Naive B cell (primary cell): ENCODE measurements around the gene DISC1. TPM values are rescaled to one million over a fixed set of nuclear protein-coding genes. Genes with fewer than 3 reads are reported as not detected.

Experiments
- ATAC-seq, 2 donors: fragments of 150-1000 bp; cut with Tn5 transposase; 2 replicates each; pipeline ENCODE4 v1.10.0; 2021; ENCODE audit warnings: low read depth in 2 of 2, mild to moderate bottlenecking in 2 of 2, moderate library complexity in 2 of 2
- DNase-seq: peaks from one replicate; pipeline ENCODE4 v3.0.0; 2022
- H3K27ac Mint-ChIP-seq, 6 donors: one replicate each; pipeline ENCODE4 v1.8.0; 2020 to 2022; ENCODE audit warnings: mild to moderate bottlenecking in 6 of 6, mixed read lengths in 6 of 6, moderate library complexity in 5 of 6, inconsistent platforms in 2 of 6
- H3K27me3 Mint-ChIP-seq, 3 donors: one replicate each; pipeline ENCODE4 v1.8.0; 2021 to 2022; ENCODE audit warnings: mixed read lengths in 3 of 3, mild to moderate bottlenecking in 1 of 3
- H3K36me3 Mint-ChIP-seq, 2 donors: one replicate each; pipeline ENCODE4 v1.8.0; 2020 to 2022; ENCODE audit warnings: mixed read lengths in 2 of 2, inconsistent platforms in 1 of 2, mild to moderate bottlenecking in 1 of 2
- H3K4me1 Mint-ChIP-seq, 3 donors: one replicate each; pipeline ENCODE4 v1.8.0; 2020 to 2022; ENCODE audit warnings: mixed read lengths in 3 of 3, inconsistent platforms in 1 of 3, mild to moderate bottlenecking in 1 of 3, moderate library complexity in 1 of 3
- H3K4me3 Mint-ChIP-seq, 8 donors: one replicate each; pipeline ENCODE4 v1.8.0; 2020 to 2022; ENCODE audit warnings: mild to moderate bottlenecking in 8 of 8, mixed read lengths in 8 of 8, moderate library complexity in 8 of 8, inconsistent platforms in 2 of 8
- H3K9me3 Mint-ChIP-seq, 7 donors: one replicate each; pipeline ENCODE4 v1.8.0; 2020 to 2022; ENCODE audit warnings: mixed read lengths in 7 of 7, mild to moderate bottlenecking in 5 of 7, inconsistent platforms in 2 of 7, moderate library complexity in 1 of 7
- polyA plus RNA-seq, 6 donors: library from polyadenylated mRNA; unstranded; fragments of 300-500 nt; fragmentation: Illumina TruSeq; gene quantifications; one replicate each; pipeline ENCODE4 v1.2.3, GENCODE V29; 2021; ENCODE audit warnings: low read depth in 6 of 6

The DISC1 gene
- polyA plus RNA-seq, 6 donors from 2014 or later = 1.3 to 2.2 (median 2.1) TPM; not detected in 1

DNA sequence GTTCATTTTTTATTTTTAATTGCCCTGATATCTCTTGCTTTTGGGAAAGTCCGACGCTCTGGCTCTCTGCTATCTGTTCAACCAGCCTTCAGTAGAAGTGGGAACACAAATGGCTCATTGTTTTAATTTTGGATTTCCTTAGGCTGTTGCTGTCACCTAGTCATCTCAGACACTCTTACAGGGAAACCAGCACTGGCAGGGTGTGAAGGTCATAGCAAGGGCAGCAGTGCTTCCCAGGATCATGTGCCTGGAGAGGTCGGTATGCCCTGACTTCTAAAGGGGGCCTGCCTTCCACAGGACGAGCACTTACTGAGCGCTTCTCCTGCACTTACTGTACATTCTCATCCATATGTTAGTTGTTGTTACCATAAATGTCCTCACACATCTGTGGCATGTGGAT, 224.2 kb downstream of the DISC1 start:
- no peaks in the 10 kb centered on the region for H3K9me3 Mint-ChIP-seq
- no peaks in the 10 kb centered on the region for H3K36me3 Mint-ChIP-seq
- no peak overlapping the region for H3K4me3 Mint-ChIP-seq
- no peaks in the 10 kb centered on the region for H3K27me3 Mint-ChIP-seq
- no peak overlapping the region for H3K27ac Mint-ChIP-seq
- no peak for DNase-seq
- ATAC-seq = no peak
- H3K4me1 Mint-ChIP-seq = peaks cover 14 to 15% (median 14%) of the 10 kb centered on the region in 3 donors

DNA sequence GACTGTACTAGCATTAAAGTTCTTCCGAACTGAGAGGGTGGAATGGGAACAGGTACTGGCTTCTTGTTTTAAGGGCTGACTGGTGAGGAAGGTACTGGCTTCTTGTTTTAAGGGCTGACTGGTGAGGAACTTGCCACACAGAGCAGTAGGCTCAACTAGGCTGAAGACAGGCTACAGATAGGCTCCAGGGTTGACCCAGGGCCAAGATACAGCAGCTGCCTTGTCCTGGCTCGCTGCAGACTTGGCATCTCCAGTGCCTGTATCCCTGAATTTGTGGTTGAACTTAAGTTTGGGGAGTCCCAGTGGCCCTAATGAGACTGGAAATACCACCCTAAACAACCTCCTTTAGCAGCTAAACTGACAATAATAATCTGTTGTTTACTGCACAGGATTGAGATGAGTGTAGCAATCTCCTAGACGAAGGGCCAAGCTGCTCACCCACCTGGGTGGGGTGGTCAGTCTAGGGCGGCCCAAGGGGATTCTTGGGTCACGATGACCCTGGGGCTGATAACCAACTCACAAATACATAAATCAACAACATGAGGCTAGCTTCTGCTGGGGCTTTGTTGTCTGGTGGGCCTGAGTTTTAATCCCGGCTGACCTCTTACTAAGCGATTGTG, 227.1 kb downstream of the DISC1 start:
- Mint-ChIP-seq H3K4me1 (peaks cover 12 to 15% (median 13%) of the 10 kb centered on the region in 3 donors), H3K9me3 (no peaks in the 10 kb centered on the region), H3K36me3 (no peaks in the 10 kb centered on the region), H3K27me3 (no peaks in the 10 kb centered on the region), H3K27ac (no peak overlapping the region), H3K4me3 (no peak overlapping the region)
- DNase-seq = no peak
- ATAC-seq = no peak

DNA sequence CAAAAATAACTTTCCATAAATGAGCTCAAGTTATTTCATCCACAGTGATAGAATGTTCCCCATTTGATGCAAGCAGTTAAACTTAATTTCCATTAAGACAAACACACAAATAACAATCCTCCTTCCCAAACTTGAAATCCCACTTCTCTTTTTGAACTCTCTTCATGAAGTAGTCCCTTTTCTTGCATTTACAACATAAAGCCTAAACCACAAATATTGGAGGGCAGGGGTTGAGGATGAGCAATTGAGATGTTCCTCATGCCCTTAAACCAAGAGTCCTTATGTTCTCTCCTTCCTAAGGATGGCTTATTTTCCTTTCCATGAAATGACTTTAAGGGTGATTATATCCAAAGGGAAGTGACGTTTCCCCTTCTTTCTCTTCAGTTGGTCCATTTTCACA, 228.8 kb downstream of the DISC1 start:
- Mint-ChIP-seq H3K4me3 (no peak overlapping the region), H3K9me3 (no peaks in the 10 kb centered on the region), H3K27ac (peak overlapping the region in 1 of 6 donors; percentile 9), H3K36me3 (no peaks in the 10 kb centered on the region), H3K4me1 (peaks cover 12 to 15% (median 13%) of the 10 kb centered on the region in 3 donors), H3K27me3 (no peaks in the 10 kb centered on the region)
- ATAC-seq (no peak), DNase-seq (no peak)

DNA sequence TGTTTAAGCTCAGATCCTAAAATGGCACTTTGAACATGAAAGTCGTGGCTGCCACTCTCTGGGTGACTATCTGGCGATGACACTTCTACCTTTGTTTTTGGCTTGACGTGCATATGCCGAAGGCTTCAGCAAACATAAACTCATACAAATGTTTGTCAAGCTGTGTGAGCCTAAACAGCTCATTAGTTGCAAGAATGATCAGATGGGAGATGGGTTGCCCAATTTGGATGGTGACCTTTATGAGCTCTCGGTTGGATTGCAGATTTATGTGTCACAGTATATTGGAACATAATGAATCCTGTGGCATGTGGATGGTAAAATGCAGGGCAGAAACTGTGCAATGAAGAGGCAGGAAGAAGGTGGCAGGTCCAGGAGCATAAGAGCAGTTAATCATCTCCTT, 229.3 kb downstream of the DISC1 start:
- no peak for ATAC-seq
- Mint-ChIP-seq H3K9me3 (no peaks in the 10 kb centered on the region), H3K27me3 (no peaks in the 10 kb centered on the region), H3K4me1 (peaks cover 12 to 15% (median 13%) of the 10 kb centered on the region in 3 donors), H3K27ac (peak overlapping the region in 1 of 6 donors; percentile 5), H3K36me3 (no peaks in the 10 kb centered on the region), H3K4me3 (no peak overlapping the region)
- no peak for DNase-seq

DNA sequence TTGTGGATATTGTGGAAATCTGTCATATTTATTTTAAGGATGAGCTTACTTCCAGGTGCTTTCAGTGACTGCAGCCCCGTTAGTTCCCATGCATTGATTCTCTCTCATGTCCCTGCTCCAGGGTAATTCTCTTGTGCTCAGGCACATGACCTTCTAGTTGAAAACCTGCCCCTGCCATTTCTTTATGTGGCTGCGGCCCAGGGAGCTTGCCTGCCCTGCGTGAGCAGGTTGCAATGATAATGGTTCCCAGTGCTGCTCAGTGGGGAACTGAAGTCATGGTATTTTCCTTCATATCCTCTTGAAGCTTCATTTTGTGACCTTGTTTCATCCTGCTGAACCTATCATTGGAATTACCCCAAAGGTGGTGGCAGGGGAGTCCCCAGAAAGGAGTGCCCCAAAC, 229.8 kb downstream of the DISC1 start:
- H3K27ac Mint-ChIP-seq = no peak overlapping the region

DNA sequence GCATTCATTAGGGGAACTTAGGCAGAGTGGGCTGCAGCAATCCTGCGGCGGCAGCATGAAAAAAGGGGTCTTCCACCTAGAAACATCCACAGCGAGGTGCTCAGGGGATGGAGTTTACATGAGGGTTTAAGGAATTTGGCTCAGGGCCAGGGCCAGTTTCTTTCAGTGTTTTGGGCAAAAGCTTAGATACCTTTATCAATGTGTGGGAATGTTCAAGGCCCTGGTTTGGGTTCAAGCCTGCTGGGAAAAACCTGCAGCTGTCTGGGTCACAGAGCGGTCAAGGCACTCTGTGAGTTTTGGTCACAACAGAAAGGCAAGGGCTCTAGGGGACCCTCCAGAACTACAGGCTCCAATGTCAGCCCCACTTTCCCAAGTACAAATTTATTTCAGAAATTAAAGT, 230.3 kb downstream of the DISC1 start:
- Mint-ChIP-seq H3K27ac (no peak overlapping the region), H3K4me3 (no peak overlapping the region), H3K27me3 (no peaks in the 10 kb centered on the region), H3K4me1 (peaks cover 4 to 7% (median 7%) of the 10 kb centered on the region in 3 donors), H3K9me3 (no peaks in the 10 kb centered on the region), H3K36me3 (no peaks in the 10 kb centered on the region)
- DNase-seq (no peak), ATAC-seq (no peak)

More for the DNA sequence above, 229.8 kb downstream of the DISC1 start:
- Mint-ChIP-seq H3K4me1 (peaks cover 9 to 12% (median 12%) of the 10 kb centered on the region in 3 donors), H3K4me3 (no peak overlapping the region), H3K36me3 (no peaks in the 10 kb centered on the region), H3K9me3 (no peaks in the 10 kb centered on the region), H3K27me3 (no peaks in the 10 kb centered on the region)
- ATAC-seq = no peak
- DNase-seq = no peak

DNA sequence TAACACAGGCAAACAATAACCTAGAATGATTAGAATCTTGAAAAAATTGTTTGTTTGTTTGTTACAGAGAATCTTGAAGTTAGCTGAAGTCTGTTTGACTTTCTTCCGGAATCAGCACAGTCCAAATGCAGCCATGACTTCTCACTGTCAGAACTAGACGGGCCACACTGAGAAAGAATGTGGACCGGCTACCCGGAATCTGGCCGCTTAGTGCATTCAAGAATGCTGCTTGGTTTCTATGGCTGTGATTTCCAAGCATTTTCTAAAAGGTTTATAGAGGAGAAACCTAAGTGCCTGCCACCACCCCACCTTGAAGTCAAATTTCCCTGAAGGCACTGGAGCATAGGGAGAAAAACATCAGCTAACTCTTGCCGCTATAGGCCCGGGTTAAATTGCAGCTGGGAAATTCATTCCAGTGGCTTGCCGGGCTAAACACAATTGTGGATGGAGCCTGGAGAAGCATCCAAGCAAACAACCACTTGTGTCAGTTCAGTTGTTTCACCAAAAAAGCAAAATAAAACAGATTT, 231.1 kb downstream of the DISC1 start:
- Mint-ChIP-seq H3K27ac (no peak overlapping the region), H3K9me3 (no peaks in the 10 kb centered on the region), H3K27me3 (no peaks in the 10 kb centered on the region), H3K36me3 (no peaks in the 10 kb centered on the region), H3K4me3 (no peak overlapping the region), H3K4me1 (no peaks in the 10 kb centered on the region)
- DNase-seq = no peak
- no peak for ATAC-seq

DNA sequence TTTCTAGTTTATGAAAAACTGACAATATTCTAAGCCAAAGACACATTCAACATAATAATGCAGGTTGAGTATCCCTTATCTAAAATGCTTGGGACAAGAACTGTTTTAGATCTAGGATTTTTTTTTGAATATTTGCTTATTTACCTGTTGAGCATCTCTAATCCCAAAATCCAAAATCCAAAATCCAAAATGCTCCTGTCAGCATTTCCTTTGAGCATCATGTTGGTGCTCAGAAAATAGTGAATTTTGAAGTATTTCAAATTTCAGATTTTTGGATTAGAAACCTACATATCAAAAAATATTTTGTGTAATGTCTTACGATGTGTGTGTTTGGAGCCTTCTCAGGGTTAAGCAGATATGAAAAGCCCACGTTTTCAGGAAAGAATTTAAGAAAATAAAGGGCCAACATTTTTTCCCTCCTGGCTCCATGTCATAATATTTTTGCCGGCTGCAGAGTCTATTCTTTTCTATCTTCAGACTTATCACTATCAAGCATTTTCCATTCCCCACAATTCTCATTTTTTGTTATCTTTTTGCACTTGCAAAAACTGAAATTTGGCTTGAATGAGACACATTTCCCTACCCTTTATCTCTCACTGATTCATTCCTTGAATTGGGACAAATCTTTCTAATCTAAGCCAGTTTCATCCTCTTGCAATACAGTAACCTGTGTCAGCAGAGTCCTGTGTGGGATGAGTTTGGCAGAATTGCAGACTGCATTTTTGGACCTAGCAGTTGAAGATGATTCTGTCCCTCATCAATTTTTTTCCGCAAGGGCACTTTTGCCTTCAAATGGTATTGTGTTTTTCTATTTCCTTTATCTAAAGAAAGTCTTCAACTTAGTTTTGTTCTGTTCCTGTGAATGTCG, 233.9 kb downstream of the DISC1 start:
- H3K4me1 Mint-ChIP-seq = no peaks in the 10 kb centered on the region
- DNase-seq (no peak), ATAC-seq (no peak)
- no peaks in the 10 kb centered on the region for H3K9me3 Mint-ChIP-seq
- peak overlapping the region in 1 of 6 donors; percentile 38 for H3K27ac Mint-ChIP-seq
- no peaks in the 10 kb centered on the region for H3K27me3 Mint-ChIP-seq
- H3K4me3 Mint-ChIP-seq = no peak overlapping the region
- no peaks in the 10 kb centered on the region for H3K36me3 Mint-ChIP-seq

DNA sequence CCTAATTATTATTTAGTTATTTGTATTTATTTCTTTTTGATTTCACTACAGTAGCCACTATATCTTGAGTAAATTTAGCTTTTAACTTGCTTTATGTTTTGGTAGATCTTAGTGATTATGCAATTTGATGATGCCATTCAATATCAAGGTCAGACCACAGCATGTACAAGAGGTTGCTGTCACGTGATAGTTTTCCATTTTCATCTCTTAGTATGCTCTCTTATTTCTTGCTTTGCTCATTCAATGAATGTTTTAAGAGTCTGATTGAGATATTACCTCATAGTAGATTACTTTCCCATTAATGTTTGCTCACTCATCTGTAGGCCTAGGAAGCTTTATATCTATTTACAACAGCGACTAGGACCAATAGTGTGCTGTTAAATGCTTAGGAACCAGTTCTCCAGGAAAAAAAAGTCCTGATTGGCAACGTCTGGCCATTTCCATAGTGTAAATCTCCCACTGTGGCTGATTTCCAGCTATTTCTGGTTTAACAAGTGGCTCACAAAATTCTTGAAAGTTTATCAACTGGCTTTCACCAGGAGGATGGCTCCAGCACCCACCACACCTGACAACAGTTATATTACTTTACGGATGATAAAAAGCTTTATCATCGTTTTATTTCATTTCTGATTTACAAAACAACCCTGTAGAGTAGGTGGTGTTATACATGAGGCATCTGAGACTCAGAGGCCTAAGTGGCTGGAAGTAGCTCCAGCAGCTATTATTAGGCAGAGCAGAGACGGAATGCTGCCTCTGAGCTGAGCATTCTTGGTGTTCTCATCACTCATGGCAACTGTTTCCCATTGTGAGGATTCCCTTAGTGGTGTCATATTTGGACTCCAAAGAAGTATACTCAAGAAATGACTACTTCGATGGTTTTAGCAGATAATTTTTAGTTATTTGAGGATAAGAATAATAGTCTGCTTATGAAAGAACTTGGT, 235.2 kb downstream of the DISC1 start:
- ATAC-seq = no peak
- Mint-ChIP-seq H3K27ac (no peak overlapping the region), H3K27me3 (no peaks in the 10 kb centered on the region), H3K9me3 (no peaks in the 10 kb centered on the region), H3K4me1 (peaks cover 0 to 6% (median 3%) of the 10 kb centered on the region in 3 donors), H3K36me3 (no peaks in the 10 kb centered on the region), H3K4me3 (no peak overlapping the region)
- no peak for DNase-seq

DNA sequence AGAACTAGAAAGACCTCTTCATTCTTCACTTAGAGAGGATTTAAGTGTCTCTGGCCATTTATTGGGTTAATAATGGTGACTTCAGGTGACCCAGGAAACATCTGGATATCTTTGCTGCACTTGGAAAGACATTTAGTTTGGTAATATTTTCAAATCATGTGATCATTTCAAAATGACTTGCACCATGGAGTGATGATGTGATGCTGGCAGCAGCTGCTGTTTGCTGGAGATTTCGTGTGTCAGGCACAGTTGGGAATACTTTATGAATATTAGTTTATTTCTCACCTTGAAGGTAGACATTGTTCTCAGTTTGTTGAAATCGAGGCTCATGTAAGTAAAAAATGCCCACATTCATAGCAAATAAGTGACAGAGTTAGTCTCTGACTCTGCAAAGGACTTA, 236.0 kb downstream of the DISC1 start:
- H3K27me3 Mint-ChIP-seq = no peaks in the 10 kb centered on the region
- ATAC-seq = no peak
- H3K9me3 Mint-ChIP-seq = no peaks in the 10 kb centered on the region
- no peaks in the 10 kb centered on the region for H3K36me3 Mint-ChIP-seq
- no peak overlapping the region for H3K4me3 Mint-ChIP-seq
- peaks cover 0 to 7% (median 4%) of the 10 kb centered on the region in 3 donors for H3K4me1 Mint-ChIP-seq
- no peak for DNase-seq
- no peak overlapping the region for H3K27ac Mint-ChIP-seq

DNA sequence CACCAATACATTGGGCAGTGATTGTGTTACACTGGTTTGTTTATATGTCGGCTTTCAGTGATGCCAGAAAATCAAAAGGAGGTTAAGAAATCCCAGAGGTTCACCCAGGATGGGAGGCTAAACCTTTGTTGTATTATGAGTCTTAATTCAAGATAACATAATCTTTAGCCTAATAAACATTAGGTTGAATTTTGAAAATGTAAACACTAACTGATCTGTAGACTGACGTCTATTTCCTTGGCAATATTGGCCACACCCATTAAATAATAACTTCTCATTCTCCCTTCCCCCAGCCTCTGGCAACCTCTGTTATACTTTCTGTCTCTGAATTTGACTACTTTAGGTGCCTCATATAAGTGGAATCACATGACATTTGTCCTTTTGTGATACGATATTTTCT, 238.7 kb downstream of the DISC1 start:
- no peaks in the 10 kb centered on the region for H3K9me3 Mint-ChIP-seq
- H3K4me3 Mint-ChIP-seq = no peak overlapping the region
- no peaks in the 10 kb centered on the region for H3K27me3 Mint-ChIP-seq
- H3K4me1 Mint-ChIP-seq = peaks cover 10 to 25% (median 17%) of the 10 kb centered on the region in 3 donors
- ATAC-seq (no peak), DNase-seq (no peak)
- H3K27ac Mint-ChIP-seq = no peak overlapping the region
- no peaks in the 10 kb centered on the region for H3K36me3 Mint-ChIP-seq

DNA sequence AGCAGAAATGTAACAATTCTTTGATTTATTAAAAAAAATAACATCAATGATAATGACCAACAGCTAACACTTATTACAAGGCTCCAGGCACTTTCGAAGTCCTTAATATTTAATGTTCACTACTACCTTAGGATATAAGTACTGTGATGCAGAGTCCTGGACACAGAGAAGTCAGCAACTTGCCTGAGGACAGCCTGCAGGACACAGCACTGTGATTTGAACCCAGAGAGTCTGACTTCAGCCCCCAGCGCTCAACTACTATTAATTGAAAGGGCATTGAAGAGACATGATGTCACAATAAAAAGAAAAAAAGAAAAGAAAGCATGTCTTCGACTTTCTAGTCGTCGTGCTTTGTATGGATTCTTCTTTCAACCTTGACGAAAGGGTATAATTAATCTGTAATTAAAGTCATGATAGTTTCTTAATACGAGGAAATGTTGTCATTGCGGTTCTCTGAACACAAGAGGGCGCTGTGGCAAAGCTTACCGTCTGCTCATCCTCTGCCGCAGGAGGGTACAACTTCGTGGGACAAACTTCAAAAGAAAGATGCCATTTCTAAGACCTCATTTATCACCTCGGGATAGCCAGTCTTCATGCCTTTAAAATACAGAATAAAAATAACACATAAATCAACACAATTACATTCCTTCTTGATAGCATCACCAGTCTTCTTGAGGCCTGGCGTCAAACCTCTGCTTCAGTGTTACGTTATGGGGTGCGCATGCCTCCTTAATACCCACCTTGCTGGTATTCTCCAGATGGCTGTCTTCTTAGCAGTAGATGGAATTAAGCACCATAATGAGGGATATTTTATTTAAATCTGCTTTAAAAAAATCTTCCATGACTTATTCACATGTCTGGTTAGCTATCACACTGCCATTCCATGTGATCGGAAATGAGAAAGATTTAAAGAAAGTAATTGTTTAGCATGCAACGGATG, 240.1 kb downstream of the DISC1 start:
- Mint-ChIP-seq H3K4me3 (no peak overlapping the region), H3K27me3 (no peaks in the 10 kb centered on the region), H3K9me3 (no peaks in the 10 kb centered on the region), H3K4me1 (peaks cover 17 to 35% (median 18%) of the 10 kb centered on the region in 3 donors), H3K27ac (peak overlapping the region in 1 of 6 donors; percentile 13), H3K36me3 (no peaks in the 10 kb centered on the region)
- DNase-seq (peak; percentile 30), ATAC-seq (no peak)
